Measurements from ENCODE around the gene MORN1.

The MORN1 gene

DNA sequence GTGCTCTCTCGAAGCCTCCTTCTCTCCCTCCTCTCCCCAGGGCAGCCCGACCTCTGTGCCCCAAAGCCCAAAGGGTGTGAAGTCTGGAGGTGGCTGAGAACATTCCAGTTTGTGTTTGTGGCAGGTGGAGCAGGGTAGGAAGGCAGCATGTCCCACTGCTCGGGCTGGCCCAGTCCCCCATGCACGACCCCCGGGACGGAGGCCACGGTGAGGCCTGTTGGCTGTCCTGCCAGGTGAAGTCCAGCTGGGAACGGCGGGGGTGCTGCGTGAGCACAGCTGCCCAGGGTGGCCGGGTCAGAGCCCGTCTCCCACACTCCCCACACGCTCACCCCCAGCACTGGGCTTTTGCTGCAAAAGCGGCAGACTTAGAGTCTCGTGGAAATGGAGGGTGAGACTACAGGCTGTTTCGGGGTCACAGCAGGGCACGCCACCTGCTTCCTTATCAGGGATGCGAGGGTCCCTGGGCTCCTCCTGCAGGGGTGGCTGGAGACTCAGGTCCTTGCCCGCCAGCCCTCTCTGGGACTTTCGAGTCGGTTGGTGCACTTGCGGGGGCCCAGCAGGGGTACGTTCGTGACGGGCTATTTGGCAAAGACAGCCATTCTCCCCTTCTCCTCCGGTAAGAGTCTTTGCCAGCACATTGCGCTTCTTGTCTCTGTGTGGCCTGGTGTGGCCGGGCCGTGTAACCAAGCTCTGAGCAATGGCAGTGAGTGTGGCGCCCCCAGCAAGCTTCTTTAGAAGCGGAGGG is 40.3 kb downstream of the MORN1 start:
- no peak for DNase-seq (ENCODE audit: low read depth)

DNA sequence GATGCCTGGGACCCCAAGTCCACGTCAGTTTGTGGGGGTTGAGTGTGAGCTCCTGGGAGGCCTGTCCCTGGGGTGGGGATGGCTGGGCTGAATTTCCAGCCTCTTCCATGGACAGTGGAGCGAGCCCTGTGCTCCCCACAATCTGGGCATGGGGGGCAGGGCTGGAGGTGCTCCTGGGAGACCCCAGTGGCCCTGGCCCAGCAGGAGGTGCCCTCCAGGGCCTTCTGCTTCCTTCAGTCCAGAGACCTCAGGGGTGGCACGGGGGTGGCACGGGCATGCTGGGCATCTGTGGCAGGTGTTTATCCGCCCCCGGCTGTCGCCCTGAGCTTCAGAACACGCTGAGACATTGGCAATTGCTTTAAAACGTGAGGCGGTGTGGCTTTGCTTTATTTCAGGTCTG is 40.9 kb downstream of the MORN1 start:
- DNase-seq (ENCODE audit: low read depth), result no peak

DNA sequence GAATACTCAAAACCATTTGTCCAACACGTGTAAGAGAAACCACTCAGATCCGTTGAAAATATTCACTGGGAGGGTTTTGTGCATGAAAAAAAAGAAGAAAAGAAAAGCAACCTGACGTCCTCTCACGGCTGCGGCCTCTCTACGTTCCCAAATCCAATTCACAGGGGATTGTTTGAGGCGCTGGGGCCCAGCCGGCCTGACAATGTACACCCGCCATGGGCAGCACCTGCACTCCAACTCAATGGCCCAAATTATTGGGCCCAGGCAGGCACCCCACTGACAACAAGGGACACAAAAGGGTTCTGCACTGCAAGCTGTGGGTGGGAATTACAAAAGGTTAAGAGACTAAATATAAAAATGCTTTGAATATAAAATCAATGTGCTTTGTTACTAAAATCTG is 41.5 kb downstream of the MORN1 start:
- DNase-seq (ENCODE audit: low read depth), result no peak

DNA sequence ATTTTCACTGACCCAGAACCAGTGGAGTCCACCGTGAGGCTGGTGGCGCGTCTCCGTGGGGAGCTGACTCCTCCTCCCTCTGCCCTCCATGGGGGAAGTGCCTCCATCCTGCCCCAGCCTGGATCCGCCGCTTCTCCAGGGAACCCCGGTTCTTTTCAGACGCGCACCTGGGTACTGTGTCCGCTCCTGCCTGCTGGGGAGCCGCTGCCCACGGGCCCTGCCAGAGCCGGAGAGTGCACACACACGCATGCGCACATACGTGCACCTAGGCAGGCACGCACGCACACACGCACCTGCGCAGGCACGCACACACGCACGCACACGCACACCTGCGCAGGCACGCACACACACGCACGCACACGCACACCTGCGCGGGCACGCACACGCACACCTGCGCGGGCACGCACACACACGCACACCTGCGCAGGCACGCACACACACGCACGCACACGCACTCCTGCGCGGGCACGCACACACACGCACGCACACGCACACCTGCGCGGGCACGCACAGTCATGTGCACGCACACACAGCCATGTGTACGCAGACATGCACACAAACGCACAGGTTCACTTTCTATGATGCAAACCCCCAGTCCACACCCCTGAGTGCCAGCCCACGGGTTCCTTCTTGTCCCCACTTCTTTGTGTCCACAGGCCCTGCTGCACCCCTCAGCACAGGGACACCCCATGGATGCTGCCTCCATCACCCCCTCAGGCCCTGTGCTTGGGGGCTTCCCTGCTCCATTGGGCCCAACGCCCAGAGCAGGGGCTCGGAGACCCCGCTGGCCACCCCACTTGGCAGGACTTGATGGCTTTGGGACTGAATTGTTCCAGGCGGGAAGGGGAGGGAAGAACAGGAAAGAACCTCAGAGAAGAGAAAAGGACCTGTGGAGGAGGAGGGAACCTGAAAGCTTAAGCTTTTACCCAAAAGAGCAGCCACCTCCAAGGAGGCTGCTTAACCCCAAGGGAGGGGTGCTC is 42.7 kb downstream of the MORN1 start:
- no peak for DNase-seq (ENCODE audit: low read depth)

DNA sequence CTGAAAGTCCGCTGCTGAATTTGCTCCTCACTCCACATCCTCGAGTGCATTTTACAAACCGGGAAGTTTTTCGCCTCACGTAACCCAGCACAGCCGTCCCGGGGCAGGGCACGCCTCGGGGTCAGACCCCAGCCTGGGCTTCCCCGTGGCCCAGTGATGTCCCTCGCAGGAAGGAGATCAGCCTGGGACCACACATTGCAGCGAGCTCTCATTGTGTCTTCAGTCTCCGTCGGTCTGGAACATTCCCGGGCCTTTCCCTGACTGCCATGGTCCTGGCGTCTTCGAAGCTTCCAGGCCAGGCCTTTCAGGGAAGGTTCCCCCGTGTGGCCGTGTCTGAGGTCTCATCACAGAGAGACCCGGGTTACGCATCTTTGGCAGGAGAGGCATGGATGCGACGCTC is 43.5 kb downstream of the MORN1 start:
- no peak for DNase-seq (ENCODE audit: low read depth)

DNA sequence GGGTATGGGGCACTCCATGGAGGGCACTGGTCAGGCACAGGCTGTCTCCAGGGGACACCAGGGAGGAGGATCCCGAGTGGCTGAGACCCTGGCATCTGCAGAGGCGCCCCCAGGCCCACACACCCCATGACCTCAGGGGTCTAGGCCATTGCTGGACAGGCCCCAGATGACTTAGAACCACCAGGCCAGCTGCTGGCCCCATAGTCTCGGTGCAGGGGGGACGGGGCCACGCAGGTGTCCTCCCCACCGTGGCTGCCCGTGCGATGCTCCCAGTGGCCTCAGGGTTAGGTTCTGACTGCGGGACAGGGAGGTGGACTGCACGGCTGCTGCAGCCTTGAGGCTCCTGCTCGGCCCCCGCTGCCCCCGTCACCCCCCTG is 44.0 kb downstream of the MORN1 start:
- no peak for DNase-seq (ENCODE audit: low read depth)

DNA sequence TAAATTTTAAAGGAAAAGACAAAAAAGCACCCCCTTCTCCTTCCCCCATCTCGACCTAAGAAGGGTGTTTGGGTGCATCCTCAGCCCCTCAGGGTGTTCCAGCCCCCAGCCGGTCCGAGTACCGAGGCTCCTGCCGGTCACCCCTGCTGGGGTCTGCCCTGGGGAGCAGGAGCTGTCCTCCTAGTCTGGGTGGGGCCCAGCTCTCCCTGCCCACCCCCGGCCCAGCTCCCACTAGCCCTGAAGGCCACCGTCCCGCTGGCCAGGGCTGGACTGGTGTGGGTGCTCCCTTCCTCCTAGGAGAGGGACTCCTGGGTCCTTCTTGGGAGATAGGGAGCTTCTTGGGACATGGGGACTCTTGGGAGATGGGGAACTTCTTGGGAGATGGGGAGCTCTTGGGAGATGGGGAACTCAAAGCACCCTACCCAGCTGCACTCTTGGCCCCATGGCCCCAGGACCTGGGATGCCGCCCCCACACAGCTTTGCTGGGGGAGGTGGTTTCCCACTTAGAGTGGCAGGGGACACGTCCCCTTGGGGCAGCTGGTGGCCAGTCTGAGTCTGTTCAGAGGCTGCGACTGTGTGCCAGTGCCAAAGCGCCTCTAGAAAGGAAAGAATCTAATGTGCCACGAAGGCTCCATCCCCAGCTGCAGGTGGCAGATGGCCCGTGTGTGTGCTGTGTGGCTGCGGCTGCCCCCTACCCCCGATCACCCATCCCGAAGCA is 44.5 kb downstream of the MORN1 start:
- DNase-seq (ENCODE audit: low read depth), result no peak

DNA sequence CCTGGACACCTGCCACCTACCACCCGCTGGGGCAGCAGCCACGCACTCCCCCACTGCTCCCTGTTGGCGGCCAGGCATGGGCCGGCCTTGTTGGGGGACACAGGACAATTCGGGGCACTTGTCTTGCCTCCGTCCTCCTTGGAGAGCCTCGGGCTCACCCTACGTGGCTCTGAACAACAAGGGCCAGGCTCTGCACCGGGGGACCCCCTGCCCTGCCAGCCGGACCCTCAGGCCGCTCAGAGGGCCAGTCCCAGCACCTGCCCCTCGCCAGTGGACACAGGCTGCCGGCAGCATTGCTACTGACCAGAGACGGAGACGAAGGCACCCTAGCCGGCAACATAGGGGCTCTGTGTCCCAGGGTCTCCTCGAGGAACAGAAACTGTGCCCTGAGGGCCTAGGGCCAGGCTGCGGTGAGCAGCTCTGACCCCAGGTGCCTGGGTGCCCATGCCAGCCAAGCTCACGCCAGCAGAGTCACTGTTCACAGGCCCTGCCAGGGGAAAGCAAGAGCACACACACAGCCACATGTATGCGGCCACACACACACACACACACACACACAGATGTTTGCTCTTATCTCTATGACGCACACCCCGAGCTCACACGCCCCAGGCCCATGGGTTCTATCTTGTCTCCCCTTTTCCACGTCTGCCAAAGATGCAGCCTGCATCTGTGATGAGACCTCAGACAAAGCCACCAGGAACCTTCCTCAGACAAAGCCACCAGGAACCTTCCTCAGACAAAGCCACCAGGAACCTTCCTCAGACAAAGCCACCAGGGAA is 45.9 kb downstream of the MORN1 start:
- DNase-seq (ENCODE audit: low read depth), result no peak

DNA sequence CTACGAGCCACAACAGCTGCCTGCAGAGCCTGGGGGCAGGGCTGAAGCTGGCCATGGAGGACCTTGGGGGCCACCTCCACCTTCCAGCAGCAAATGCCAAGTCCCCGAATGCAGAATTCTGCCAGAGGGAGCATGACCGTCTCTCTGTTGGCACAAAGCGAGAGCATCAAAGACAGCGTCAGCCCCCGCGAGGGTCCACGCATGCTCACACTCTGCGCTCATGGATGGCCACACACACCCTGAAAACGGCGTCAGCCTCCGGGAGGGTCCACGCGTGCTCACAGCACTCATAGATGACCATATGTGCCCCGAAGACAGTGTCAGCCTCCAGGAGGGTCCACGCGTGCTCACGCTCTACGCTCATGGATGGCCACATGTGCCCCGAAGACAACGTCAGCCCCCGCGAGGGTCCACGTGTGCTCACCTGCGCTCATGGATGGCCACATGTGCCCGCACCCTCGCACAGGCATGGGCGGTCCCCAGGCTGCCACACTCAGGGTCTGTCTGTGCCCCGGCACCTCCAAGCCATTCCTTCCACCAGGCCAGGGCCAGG is 46.5 kb downstream of the MORN1 start:
- DNase-seq (ENCODE audit: low read depth), result no peak

DNA sequence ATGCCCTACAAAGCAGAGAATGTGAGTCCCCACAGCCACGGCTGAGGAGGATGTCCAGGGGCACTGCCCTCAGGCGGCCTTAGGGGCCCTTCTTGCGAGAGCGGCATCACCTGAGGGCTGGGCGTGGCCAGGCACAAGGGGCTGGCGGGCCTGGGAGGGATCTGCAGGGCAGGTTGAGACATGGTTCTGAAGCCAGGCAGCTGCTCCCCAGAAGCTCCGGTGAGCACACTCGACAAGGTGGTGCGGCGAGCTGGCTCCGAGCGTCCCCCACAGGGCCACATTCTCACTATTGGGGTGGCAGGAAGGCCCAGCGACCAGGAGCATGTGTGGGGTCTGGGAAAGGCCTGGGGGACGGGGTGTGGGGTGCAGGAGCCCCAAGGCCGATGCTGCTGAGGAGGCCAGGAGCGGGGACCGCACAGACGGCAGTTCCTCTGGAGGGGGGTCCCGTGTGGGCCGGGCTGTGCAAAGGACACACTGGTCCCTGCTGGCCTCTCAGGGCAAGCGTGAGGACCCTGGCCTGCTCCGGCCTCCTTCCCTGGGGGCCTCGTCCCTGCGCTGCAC is 47.2 kb downstream of the MORN1 start:
- no peak for DNase-seq (ENCODE audit: low read depth)

DNA sequence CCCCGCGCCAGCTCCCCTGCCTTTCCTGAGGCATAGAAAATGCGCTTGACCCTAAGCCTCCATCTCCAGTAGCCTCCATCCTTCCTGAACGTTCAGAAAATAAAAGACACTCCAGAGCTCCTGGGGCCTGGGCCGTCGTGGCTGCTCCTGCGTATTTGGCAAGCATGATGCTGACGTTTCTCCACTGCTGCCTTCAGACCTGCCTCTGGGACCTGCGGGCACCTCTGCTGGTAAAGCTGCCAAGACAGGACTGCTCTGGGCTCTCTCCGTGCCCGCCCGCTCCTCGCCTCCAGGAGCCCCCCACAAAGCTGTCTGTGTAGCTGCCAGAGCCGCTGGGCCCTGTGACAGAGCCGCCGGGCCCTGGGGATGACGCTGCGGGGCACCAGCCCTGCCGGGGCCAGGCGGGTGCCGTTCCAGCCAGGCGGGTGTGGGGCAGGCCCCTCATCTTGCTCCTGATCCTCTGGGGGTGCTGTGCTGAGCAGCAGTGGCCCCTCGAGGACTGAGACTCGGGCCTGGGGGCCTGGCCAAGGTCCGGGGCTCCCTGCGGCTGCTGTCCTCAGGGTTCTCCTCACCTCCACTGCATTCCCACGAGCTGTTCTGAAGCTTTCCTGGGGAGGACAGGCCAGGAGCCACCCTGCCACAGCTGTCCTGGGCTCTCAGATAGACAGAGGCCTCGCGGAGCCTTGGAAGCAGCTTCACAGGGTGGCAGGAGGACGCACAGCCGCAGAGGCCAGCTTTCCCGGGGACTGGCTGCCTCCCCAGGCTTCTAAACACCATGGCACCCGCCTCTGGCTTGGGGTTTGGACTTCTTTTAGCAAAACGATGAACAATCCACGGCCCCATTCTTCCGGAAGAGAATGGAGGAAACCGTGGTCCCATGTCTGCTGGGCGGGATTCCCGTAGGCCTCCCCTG is 48.1 kb downstream of the MORN1 start:
- no peak for DNase-seq (ENCODE audit: low read depth)

DNA sequence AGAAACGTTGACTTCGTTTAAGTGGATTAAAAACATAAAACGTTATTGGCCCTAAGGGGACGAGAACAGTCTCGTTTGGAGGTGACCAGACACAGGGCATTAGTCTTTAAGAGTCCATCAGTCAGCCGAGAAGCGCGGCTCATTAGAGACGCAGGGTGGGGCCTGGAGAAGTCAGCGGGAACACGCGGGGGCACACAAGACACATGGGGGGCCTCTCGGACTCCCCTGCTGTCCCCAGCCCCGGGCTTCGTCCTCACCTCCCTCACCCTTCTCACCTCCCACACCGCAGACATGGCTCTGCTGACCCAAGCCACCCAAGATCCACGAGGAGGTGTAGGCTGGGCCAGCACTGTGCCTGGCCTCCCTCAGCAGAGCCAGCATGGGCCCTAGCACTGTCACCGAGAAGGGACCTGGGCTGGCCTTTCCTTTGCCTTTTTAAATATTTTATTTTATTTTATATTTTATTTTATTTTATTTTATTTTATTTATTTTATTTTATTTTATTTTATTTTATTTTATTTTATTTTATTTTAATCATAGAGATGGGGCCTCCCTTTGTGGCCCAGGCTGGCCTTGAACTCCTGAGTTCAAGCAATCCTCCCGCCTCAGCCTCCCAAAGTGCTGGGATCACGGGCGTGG is 48.9 kb downstream of the MORN1 start:
- no peak for DNase-seq (ENCODE audit: low read depth)

DNA sequence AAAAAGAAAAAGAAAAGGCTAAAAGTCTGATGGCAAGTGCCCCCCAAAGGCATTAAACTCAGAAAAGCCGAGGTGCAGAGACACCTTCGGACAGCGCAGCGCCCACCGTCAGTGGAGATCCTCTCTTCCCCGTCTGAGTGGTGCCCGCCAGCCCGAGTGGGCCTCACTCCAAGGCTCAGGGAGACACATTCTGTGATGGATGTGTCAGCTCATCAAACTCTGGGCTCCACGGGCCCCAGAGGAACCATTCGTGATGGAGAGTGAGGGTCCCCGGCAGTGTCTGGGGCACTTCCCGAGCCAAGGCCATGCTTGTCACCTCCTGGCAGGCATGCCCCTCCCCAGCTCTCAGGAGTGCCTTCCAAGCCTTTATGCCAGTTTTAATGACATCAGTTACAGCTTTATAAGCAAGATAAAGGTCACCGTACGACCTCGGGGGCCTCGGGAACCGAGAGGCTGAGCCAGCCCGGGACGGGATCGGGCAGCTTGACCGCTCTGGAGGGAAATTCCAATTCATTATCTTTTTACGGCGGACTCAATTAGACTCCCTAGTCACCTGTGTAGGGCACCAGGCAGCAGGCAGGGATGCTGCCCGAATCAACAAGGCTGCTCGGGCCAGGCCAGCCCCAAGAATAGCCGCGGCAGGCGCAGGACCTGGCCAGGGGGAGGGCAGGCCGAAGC is 49.5 kb downstream of the MORN1 start:
- no peak for DNase-seq (ENCODE audit: low read depth)

DNA sequence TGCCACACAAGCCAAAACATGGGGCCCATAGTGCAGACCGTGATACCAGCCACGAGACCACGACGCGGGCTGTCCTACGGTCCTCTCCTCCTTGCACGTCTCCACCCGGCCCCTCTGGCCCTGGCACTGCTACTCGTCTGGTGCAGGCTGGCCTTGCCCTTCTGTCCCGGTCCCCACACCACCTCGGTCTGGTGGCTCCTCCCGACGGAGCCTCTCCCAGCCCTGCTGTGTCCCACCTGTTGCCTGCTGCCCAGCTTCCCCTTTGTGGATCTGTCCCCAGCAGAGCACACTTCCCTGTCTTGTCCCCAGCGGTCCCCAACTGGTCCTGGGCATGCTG is 50.5 kb downstream of the MORN1 start:
- no peak for DNase-seq (ENCODE audit: low read depth)

DNA sequence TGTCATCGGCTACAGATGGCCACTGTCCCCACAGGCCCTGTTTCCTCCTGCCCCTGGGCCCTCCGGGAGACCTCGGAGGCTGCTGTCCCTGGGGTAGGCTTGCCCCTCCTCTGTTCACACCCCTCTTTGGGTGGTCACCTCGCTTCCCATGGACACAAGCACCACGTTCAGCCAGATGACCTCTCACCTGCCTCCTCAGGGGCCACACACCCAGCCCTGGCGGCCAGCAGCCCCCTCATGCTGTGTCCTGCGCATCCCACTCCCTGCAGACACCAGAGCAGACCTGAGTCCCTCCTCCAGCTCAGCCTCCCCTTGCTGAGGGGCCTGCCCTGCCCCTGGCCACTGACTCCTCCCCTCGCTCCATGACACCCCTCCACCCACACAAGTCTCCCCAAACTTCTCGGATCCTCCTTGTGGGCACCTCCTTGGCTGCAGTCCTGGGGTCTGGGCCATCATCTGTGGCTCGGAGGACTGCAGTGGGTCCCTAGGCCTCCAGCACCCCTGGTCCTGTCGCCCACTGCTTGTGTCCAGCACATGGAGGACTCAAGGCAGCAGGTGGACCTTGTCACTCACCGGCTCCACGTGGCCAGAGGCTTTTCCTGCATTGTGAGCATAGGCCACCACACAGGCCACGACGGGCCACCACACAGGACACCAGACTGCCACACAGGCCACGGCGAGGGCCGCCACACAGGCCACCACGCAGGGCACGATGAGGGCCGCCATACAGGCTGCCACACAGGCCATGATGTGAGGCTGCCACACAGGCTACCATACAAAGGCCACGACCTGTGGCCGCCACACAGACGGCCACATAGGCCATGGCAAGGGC is 51.1 kb downstream of the MORN1 start:
- no peak for DNase-seq (ENCODE audit: low read depth)

DNA sequence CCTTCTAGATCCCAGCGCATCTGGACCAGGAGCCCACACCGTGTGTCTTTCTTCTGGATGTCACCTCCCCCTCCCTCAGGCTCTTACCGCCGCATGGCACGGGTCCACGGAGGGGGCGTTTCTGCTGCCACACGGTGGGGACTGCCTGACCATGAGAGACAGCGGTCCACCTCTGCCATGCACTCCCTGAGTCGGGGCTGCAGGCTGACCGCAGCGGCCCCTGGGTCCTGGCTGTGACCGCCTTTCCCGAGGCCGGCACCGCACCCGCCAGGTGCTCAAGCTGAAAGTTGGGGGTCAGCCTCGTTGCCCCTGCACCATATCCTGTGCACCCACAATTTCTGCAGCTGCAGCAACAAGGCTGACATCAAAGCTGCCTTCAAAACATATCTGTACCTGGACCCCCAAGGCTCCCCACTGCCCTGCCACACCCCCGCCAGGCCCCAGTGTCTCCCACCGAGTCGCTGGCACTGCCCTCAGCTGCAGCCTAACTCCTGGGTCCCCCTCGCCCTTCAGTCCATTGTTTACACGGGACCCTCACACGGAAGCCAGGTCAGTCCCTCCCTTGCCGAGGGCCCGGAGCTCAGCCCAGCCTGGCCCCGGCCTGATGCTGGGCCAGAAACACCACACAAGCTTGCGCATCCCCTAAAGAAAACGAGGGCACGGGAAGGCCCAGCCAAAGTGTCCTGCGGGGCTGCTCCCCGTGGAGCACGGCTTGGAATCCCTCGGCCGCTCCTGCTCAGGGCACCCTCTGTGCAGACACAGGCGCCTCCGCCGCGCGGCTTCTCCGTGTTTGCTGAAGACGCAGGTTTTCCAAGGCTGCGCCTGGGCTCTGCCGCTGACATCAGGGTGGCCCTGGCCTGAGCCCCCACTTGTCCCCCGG is 51.9 kb downstream of the MORN1 start:
- no peak for DNase-seq (ENCODE audit: low read depth)

DNA sequence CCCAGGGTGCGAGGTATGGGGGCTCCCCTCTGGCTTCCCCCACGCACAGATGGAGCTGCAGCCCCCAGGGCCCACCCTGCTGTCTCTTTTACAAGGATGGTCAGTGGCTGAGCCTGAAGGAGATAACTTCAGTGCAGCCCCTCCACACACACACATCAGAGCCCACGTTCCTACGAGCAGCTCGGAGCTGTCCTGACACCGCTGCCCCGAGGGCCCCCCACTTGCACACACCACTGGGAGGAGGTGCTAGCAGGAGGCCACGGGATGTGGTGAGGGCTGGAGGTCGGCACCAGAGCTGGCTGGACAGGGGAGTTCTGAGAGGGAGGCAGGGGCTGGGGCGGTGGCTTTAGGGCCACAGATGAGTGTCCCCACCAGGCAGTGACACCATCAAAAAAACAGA is 53.9 kb downstream of the MORN1 start:
- no peak for DNase-seq (ENCODE audit: low read depth)

Data from ELR (cell line).